GM10248 (cell line): ENCODE measurements around the gene DPP10.
A peak's percentile ranks its signal among the peaks of the same experiment; 100 is the strongest.

ENCODE experiments used
- CTCF ChIA-PET: fragments of 300-600 bp; sonication (Branson Sonifier 250); formaldehyde crosslinking; extraction: SDS; loops from one replicate; lab custom pipeline; 2021; ENCODE audit warnings: antibody characterized with exemption; lab: Yijun Ruan, JAX
- POLR2A ChIA-PET: fragments of 350-650 bp; sonication (Branson Sonifier 250); formaldehyde crosslinking; extraction: SDS; loops from one replicate; lab custom pipeline; 2020; ENCODE audit warnings: antibody characterized with exemption; lab: Yijun Ruan, JAX
- DNase-seq: peaks from one replicate; pipeline ENCODE4 v3.0.0; 2012; ENCODE audit errors: extremely low spot score
- CTCF ChIP-seq: IDR thresholded peaks from 2 replicates; pipeline ENCODE4 v1.5.1; 2012; ENCODE audit warnings: mild to moderate bottlenecking, low read depth; ENCODE audit errors: extremely low read depth, missing control alignments, control extremely low read depth

DPP10 gene

GRCh38 chr2:114543236-114543766 lies 100.9 kb downstream of the DPP10 start:
- DNase-seq: no peak
- CTCF ChIA-PET: interaction anchor here (1.4 to 1.6 kb wide), 2 partner anchors 10 to 787 kb away, joined by 3 read pairs; partner anchors contain the start of gene SLC35F5

GRCh38 chr2:114545052-114545451 lies 102.6 kb downstream of the DPP10 start:
- ChIA-PET CTCF (no interaction called here), POLR2A (no interaction called here)
- TF ChIP-seq CTCF: no peak
- DNase-seq: no peak

More at GRCh38 chr2:114543236-114543766, 100.9 kb downstream of the DPP10 start:
- TF ChIP-seq CTCF: no peak
- POLR2A ChIA-PET: no interaction called here

GRCh38 chr2:114546531-114546930 lies 104.1 kb downstream of the DPP10 start:
- no peak for TF ChIP-seq CTCF
- DNase-seq: no peak
- ChIA-PET POLR2A (no interaction called here), CTCF (no interaction called here)

GRCh38 chr2:114548151-114548550 lies 105.7 kb downstream of the DPP10 start:
- no peak for TF ChIP-seq CTCF
- POLR2A ChIA-PET: no interaction called here
- DNase-seq: no peak
- CTCF ChIA-PET: interaction anchor here (1.4 kb wide), 1 partner anchor 19 kb away, joined by 3 read pairs; no protein-coding TSS in a partner anchor

- CTCF ChIA-PET: interaction anchor here (1.2 to 2.0 kb wide), 8 partner anchors 11 to 585 kb away, joined by 3 to 13 read pairs (median 4); no protein-coding TSS in a partner anchor
- no peak for DNase-seq
- TF ChIP-seq CTCF: no peak
- POLR2A ChIA-PET: no interaction called here
These were observed 107.9 kb downstream of the DPP10 start for GRCh38 chr2:114550364-114550763.

GRCh38 chr2:114550895-114551793 lies 108.7 kb downstream of the DPP10 start:
- CTCF ChIA-PET: interaction anchor here (0.7 to 2.1 kb wide), 14 partner anchors 10 to 851 kb away, joined by 3 to 13 read pairs (median 4); partner anchors contain the start of gene SLC35F5
- peak; percentile 51 for TF ChIP-seq CTCF
- POLR2A ChIA-PET: no interaction called here
- DNase-seq: peak; percentile 26
